ENCODE results near the gene ZNF816. TPM values are rescaled to one million over a fixed set of nuclear protein-coding genes. Genes with fewer than 3 reads are reported as not detected.
"Not testable (repeated sequence)": the region's sequence is repeated elsewhere in the genome, so short reads cannot be mapped to it uniquely, and the experiment has no call there.

Gene ZNF816
- total RNA-seq, 1 donor from 2014 or later = 5.9 TPM

DNA sequence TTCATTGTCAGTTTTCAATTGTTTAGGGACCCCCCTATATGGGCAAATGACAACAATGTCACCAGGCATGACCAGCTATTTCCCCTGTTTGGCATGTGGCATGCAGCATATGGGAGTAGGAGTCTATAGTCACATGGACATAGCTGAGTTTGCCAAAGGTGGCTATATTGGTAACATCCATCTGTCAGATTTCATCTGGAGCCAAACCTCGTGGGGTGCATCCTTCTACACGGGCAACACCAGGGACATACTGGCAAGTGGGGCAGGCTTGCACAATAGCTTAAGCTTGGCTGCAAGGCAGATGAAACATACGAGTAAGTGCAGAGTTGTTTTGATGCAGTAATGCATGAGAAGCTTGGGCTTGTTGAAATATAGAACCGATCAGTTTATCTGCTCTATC, 24.5 kb upstream of the ZNF816 start:
- no peak for DNase-seq
- intact Hi-C loops (cut with micrococcal nuclease) = no loop called here
- Histone ChIP-seq H3K27me3 (ENCODE audit: low read depth) (no peaks in the 10 kb centered on the region), H3K36me3 (peaks cover 57% of the 10 kb centered on the region), H3K27ac (replicated peaks) (no peak overlapping the region), H3K4me3 (no peak overlapping the region), H3K9me3 (replicated peaks) (peaks cover 17% of the 10 kb centered on the region), H3K4me1 (peaks cover 4% of the 10 kb centered on the region)
- TF ChIP-seq, protein P1, sequence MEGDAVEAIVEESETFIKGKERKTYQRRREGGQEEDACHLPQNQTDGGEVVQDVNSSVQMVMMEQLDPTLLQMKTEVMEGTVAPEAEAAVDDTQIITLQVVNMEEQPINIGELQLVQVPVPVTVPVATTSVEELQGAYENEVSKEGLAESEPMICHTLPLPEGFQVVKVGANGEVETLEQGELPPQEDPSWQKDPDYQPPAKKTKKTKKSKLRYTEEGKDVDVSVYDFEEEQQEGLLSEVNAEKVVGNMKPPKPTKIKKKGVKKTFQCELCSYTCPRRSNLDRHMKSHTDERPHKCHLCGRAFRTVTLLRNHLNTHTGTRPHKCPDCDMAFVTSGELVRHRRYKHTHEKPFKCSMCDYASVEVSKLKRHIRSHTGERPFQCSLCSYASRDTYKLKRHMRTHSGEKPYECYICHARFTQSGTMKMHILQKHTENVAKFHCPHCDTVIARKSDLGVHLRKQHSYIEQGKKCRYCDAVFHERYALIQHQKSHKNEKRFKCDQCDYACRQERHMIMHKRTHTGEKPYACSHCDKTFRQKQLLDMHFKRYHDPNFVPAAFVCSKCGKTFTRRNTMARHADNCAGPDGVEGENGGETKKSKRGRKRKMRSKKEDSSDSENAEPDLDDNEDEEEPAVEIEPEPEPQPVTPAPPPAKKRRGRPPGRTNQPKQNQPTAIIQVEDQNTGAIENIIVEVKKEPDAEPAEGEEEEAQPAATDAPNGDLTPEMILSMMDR (IDR thresholded peaks at IDR 0.05; ENCODE audit: borderline replicate concordance) = no peak

DNA sequence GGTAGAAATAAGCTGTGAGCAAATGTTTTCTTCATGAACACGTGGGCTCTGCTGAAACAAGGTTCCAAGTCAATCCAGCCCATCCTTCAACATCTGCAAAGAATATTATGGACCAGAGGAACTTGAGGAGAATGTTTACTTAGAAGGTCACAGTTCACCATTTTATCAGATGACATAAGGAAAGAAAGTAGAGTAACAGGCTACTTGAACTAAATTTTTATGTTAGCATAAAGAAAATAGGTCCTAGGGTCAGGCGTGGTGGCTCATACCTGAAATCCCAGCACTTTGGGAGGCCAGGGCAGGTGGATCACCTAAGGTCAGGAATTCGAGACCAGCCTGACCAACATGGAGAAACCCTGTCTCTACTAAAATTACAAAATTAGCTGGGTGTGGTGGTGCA, 20.5 kb upstream of the ZNF816 start:
- Histone ChIP-seq H3K36me3 (peaks cover 48% of the 10 kb centered on the region), H3K9me3 (replicated peaks) (peaks cover 17% of the 10 kb centered on the region)
- H3K4me1 ChIP-seq; H3K4me3 ChIP-seq; H3K27me3 ChIP-seq (ENCODE audit: low read depth); H3K27ac ChIP-seq (replicated peaks); intact Hi-C loops (cut with micrococcal nuclease); DNase-seq: not testable (repeated sequence)

DNA sequence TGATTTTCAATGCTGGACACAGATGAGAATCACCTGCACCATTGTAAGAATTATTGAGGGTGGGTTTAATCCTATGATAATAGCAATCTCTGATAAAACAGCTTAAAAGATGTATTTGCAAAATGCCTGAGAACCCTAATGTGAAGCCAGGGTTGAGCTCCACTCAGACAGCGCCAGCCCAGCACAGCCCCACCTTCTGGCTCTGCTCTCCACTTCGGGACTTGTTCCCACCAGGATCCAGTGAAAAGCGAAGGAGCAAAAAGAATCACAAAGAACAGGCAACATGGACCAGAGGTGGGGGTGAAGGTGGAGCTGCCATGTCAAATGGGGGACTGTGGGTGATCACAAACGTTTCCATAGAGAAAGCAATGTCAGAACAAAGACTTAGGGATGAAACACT, 18.6 kb upstream of the ZNF816 start:
- DNase-seq = no peak
- TF ChIP-seq, protein P1 (IDR thresholded peaks at IDR 0.05; ENCODE audit: borderline replicate concordance) = no peak
- Histone ChIP-seq H3K27me3 (ENCODE audit: low read depth) (no peaks in the 10 kb centered on the region), H3K36me3 (peaks cover 31% of the 10 kb centered on the region), H3K4me1 (no peaks in the 10 kb centered on the region), H3K27ac (replicated peaks) (no peak overlapping the region), H3K4me3 (no peak overlapping the region), H3K9me3 (replicated peaks) (peaks cover 17% of the 10 kb centered on the region)
- intact Hi-C loops (cut with micrococcal nuclease) = no loop called here

DNA sequence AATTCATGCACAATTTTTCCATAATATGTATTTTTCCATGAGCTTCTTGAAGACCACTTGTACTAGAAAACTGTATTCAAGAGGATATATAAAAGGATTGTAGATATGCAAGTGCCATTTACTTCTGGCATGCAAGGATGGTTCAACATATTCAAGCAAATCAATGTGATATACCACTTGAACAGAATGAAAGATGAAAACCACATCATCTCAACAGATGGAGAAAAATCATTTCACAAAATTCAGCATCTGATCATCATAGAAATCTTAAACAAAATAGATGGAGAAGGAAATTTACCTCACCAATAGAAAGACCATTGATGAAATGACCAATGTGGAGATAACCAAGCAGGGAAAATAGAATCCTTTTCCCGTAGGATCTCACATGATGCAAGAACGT, 5.1 kb upstream of the ZNF816 start:
- no peak overlapping the region for H3K27ac ChIP-seq (replicated peaks)
- TF ChIP-seq, protein P1 (IDR thresholded peaks at IDR 0.05; ENCODE audit: borderline replicate concordance) = no peak
- peaks cover 10% of the 10 kb centered on the region for H3K4me1 ChIP-seq
- peaks cover 22% of the 10 kb centered on the region for H3K9me3 ChIP-seq (replicated peaks)
- H3K36me3 ChIP-seq = peaks cover 36% of the 10 kb centered on the region
- H3K27me3 ChIP-seq (ENCODE audit: low read depth) = no peaks in the 10 kb centered on the region
- no peak overlapping the region for H3K4me3 ChIP-seq
- no peak for DNase-seq
- intact Hi-C loops (cut with micrococcal nuclease) = no loop called here

DNA sequence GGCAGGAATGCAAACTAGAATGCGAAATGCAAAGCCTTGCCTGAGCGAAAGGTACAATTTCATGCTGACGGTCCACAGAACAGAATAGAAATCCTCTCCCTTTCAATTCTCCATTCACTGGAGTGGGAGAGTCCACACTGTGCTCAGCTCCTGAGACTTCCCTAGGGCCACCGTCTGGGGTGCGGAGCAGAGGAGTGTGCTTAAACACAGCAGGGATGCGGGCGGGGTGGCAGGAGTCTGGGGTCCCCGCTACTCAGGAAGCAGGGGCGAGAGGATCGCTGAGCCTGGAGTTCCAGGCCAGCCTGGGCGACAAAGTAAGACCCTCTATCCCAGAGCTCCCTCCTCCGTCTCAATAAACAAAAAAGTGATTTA, 552 bp upstream of the ZNF816 start:
- H3K4me1 ChIP-seq = peaks cover 20% of the 10 kb centered on the region
- no peaks in the 10 kb centered on the region for H3K27me3 ChIP-seq (ENCODE audit: low read depth)
- H3K4me3 ChIP-seq = peak overlapping the region; percentile 76
- peaks cover 28% of the 10 kb centered on the region for H3K9me3 ChIP-seq (replicated peaks)
- TF ChIP-seq, protein P1 (IDR thresholded peaks at IDR 0.05; ENCODE audit: borderline replicate concordance) = no peak
- H3K27ac ChIP-seq (replicated peaks) = peak overlapping the region; percentile 90
- H3K36me3 ChIP-seq = peaks cover 32% of the 10 kb centered on the region
- intact Hi-C loops (cut with micrococcal nuclease) = no loop called here
- DNase-seq = peak; percentile 20

DNA sequence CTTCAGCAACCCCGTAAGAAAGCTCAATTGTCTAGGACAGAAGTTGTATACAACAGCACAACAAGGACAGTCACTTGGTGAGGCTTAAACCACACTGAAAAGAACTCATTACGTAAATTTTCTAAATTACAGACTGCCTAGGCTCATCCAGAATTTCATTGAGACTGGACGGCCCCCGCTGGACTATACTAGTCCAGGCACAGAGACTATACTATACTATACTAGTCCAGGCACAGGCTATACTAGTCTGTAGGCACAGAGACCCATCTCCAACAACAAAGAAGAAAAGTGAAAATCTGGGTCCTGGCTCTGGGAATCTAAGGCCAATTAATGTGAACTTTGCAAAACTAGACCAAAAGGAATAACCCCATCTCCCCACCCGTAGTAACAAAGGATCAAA, 700 bp downstream of the ZNF816 start:
- H3K36me3 ChIP-seq = peaks cover 34% of the 10 kb centered on the region
- DNase-seq = no peak
- H3K9me3 ChIP-seq (replicated peaks) = peaks cover 30% of the 10 kb centered on the region
- TF ChIP-seq, protein P1 (IDR thresholded peaks at IDR 0.05; ENCODE audit: borderline replicate concordance) = no peak
- intact Hi-C loops (cut with micrococcal nuclease) = no loop called here
- H3K4me1 ChIP-seq = peaks cover 20% of the 10 kb centered on the region
- H3K27ac ChIP-seq (replicated peaks) = peak overlapping the region; percentile 90
- H3K27me3 ChIP-seq (ENCODE audit: low read depth) = no peaks in the 10 kb centered on the region
- peak overlapping the region; percentile 76 for H3K4me3 ChIP-seq

Data from left ventricle myocardium inferior (tissue), 1 donor.